Measurements from ENCODE around the gene CIC. TPM values are rescaled to one million over a fixed set of nuclear protein-coding genes. Genes with fewer than 3 reads are reported as not detected.

Gene CIC
- total and polyA plus RNA-seq, 10 of the 15 experiments (the other 5 are each of a cell fraction or from before 2014, with no cell fraction given): 0.18 to 50.6 (median 7.1) TPM

- TF ChIP-seq PRDM15 (CRISPR knock-in tag; IDR thresholded peaks at IDR 0.05) (no peak), NBN (IDR thresholded peaks at IDR 0.05) (no peak), CHD2 (IDR thresholded peaks at IDR 0.05; ENCODE audit: borderline replicate concordance, low read depth, low read length) (no peak), ELK1 (IDR thresholded peaks at IDR 0.05; ENCODE audit: low read depth, low read length) (no peak), POU2F2 (IDR thresholded peaks at IDR 0.05; ENCODE audit: borderline replicate concordance, low read depth, low read length) (no peak), LARP7 (IDR thresholded peaks at IDR 0.05) (0 out of 2 replicates have a peak, but pooled peaks have one; percentile 93), ZNF622 (IDR thresholded peaks at IDR 0.05) (no peak), TCF7 (IDR thresholded peaks at IDR 0.05; ENCODE audit: borderline replicate concordance) (no peak), CEBPB (IDR thresholded peaks at IDR 0.05; ENCODE audit: borderline replicate concordance in 1 of 2, low read depth in 2 of 2, low read length in 2 of 2) (no peak), SUPT20H (IDR thresholded peaks at IDR 0.05; ENCODE audit: borderline replicate concordance, control insufficient read depth, low read depth, low read length) (no peak), ZNF24 (IDR thresholded peaks at IDR 0.05) (no peak), NKRF (conservative IDR thresholded peaks at IDR 0.05) (peak; percentile 94), CREB1 (IDR thresholded peaks at IDR 0.05; ENCODE audit: low read depth) (no peak), YBX1 (IDR thresholded peaks at IDR 0.05) (no peak)
Observed at GRCh38 chr19:42242069-42242511, 27.0 kb upstream of the CIC start (continued).

Data from GM12878 (cell line).